Immature natural killer cell (primary cell): Measurements from ENCODE around the gene HAGH. TPM values are rescaled to one million over a fixed set of nuclear protein-coding genes. Genes with fewer than 3 reads are reported as not detected.

Experiments used
- DNase-seq, 3 donors: peaks; one replicate each; pipeline ENCODE4 v3.0.0; 2022; ENCODE audit warnings: mixed read lengths in 1 of 3
- H3K27ac Mint-ChIP-seq, 6 donors: one replicate each; pipeline ENCODE4 v1.8.0; 2020; ENCODE audit warnings: mixed read lengths in 6 of 6, mild to moderate bottlenecking in 5 of 6, inconsistent platforms in 4 of 6, moderate library complexity in 3 of 6
- H3K27me3 Mint-ChIP-seq, 3 donors: one replicate each; pipeline ENCODE4 v1.8.0; 2020 to 2021; ENCODE audit warnings: low read depth in 3 of 3, mild to moderate bottlenecking in 3 of 3, mixed read lengths in 3 of 3, moderate library complexity in 3 of 3, inconsistent platforms in 1 of 3
- H3K36me3 Mint-ChIP-seq, 3 donors: one replicate each; pipeline ENCODE4 v1.8.0; 2020; ENCODE audit warnings: mixed read lengths in 3 of 3, inconsistent platforms in 2 of 3, mild to moderate bottlenecking in 2 of 3
- H3K4me1 Mint-ChIP-seq, 2 donors: one replicate each; pipeline ENCODE4 v1.8.0; 2020; ENCODE audit warnings: inconsistent platforms in 2 of 2, mild to moderate bottlenecking in 2 of 2, mixed read lengths in 2 of 2, moderate library complexity in 1 of 2
- H3K4me3 Mint-ChIP-seq, 5 donors: one replicate each; pipeline ENCODE4 v1.8.0; 2020; ENCODE audit warnings: mild to moderate bottlenecking in 5 of 5, mixed read lengths in 5 of 5, inconsistent platforms in 3 of 5, moderate library complexity in 3 of 5
- H3K9me3 Mint-ChIP-seq, 6 donors: one replicate each; pipeline ENCODE4 v1.8.0; 2020; ENCODE audit warnings: mild to moderate bottlenecking in 6 of 6, mixed read lengths in 6 of 6, inconsistent platforms in 4 of 6, moderate library complexity in 3 of 6
- polyA plus RNA-seq, 3 donors: library from polyadenylated mRNA; unstranded; fragments of 300-500 nt; fragmentation: Illumina TruSeq; gene quantifications; one replicate each; pipeline ENCODE4 v1.2.3, GENCODE V29; 2021

HAGH gene
- polyA plus RNA-seq, 3 donors from 2014 or later: 53.0 to 54.7 (median 54.3) TPM

DNA sequence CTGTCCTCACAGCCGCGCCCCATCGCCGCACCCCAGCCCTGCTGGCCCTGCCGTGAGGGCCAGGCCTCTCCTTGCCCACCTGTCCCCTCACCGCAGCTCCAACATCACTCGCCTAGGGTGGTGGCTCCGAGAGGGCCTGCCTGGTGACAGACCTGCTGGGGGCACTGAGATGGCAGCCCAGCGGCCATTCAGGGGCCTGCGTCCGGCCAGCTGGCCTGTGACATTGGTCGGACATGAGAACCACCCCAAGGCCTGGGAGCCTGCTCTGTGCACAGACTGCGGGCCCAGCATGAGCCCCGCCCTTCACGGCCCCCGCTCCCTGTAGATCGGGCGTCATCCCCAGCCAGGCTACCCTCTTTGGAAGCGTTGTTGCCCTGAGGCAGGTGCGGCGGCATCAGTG is 67.1 kb downstream of the HAGH start:
- Mint-ChIP-seq H3K36me3 (peaks cover 0 to 15% (median 0%) of the 10 kb centered on the region in 3 donors), H3K4me1 (peaks cover 6 to 9% of the 10 kb centered on the region in 2 donors), H3K9me3 (no peaks in the 10 kb centered on the region), H3K27me3 (peaks cover 0 to 2% (median 1%) of the 10 kb centered on the region in 3 donors), H3K27ac (no peak overlapping the region), H3K4me3 (no peak overlapping the region)
- no peak for DNase-seq

DNA sequence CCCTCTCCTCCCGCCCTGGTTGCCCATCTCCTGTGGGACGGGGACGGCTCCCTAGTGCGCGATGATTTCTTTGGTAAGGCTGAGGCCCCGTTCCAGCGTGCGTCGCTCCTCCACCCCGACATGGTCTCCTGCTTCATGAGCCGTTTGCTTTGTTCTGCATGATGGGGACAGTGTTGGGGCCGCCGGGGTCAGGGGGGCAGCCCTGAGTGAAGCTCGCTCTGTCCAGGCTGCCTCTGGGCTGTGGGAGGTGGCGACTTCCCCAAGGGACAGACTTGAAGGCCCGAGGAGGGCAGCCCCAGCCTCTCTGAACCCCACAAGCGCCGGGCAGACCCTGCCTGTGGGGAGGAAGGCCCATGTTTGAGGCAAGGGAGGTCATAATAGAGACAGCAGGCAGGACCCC is 67.7 kb downstream of the HAGH start:
- DNase-seq: no peak

DNA sequence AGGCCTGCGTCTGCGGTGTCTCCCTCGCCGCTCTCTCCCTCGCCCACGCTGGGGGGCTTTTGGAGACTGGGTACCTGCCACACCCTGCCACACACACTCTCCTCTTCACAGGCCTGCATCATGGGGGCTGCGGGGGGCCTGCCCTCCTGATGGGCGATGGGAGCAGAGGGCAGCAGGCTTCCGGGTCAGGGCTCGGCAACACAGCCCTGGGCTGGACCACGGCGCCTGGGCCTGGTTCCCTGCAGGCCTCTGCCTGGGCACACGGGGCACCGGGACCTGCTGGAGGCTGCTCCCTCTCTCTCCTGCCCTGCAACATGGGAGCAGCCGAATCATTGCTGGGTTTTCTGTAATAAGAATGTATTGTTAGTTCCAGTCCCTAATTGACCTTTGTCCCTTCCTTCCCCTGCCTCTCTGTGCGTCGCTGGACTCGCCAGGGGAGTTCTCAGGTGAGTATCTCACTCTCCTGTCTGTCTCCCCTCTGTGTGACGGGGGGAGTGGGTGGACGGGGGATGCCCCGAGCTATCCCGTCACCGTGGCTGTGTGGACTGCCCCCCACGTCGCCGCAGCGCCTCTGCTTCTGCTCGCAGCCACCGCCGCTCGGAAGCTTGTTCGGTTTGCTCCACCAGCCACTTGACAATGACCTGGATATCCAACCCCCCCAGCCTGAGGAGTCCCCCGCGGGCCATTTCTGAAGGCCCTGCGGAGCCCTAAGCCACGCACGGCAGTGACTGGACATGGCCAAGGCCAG is 68.7 kb downstream of the HAGH start:
- no peak for DNase-seq
- H3K27me3 Mint-ChIP-seq: peaks cover 0 to 2% (median 0%) of the 10 kb centered on the region in 3 donors
- no peak overlapping the region for H3K4me3 Mint-ChIP-seq
- no peak overlapping the region for H3K27ac Mint-ChIP-seq
- no peaks in the 10 kb centered on the region for H3K9me3 Mint-ChIP-seq
- H3K36me3 Mint-ChIP-seq: peaks cover 0 to 16% (median 0%) of the 10 kb centered on the region in 3 donors
- peaks cover 6 to 9% of the 10 kb centered on the region in 2 donors for H3K4me1 Mint-ChIP-seq

More for the DNA sequence above, 67.7 kb downstream of the HAGH start:
- no peaks in the 10 kb centered on the region for H3K9me3 Mint-ChIP-seq
- no peak overlapping the region for H3K4me3 Mint-ChIP-seq
- no peak overlapping the region for H3K27ac Mint-ChIP-seq
- H3K27me3 Mint-ChIP-seq: peaks cover 0 to 2% (median 1%) of the 10 kb centered on the region in 3 donors
- H3K36me3 Mint-ChIP-seq: peaks cover 0 to 15% (median 0%) of the 10 kb centered on the region in 3 donors
- H3K4me1 Mint-ChIP-seq: peaks cover 6 to 9% of the 10 kb centered on the region in 2 donors

Other genes starting within 250 kb of the HAGH start
- 1 to 10 TPM in 2 of 3 donors, not detected in 1; 1.5 to 2.0 TPM for gene IFT140, start 214.8 kb downstream of the HAGH start, polyA plus RNA-seq
- gene CRAMP1, start 214.5 kb downstream of the HAGH start, polyA plus RNA-seq: 10 to 100 TPM in 1 of 3 donors, 1 to 10 TPM in 2; 1.4 to 11.5 (median 2.8) TPM
- gene JPT2, start 148.5 kb downstream of the HAGH start, polyA plus RNA-seq: 10 to 100 TPM in 1 of 3 donors, 1 to 10 TPM in 2; 7.9 to 14.0 (median 8.3) TPM
- 1 to 10 TPM in 1 of 3 donors, under 1 TPM in 2; 0.55 to 3.8 (median 0.57) TPM for gene MAPK8IP3, start 120.6 kb downstream of the HAGH start, polyA plus RNA-seq
- 10 to 100 TPM; 49.4 to 96.9 (median 82.4) TPM for gene NME3, start 55.3 kb downstream of the HAGH start, polyA plus RNA-seq
- gene EME2, start 54.0 kb downstream of the HAGH start, polyA plus RNA-seq: 1 to 10 TPM in 2 of 3 donors, under 1 TPM in 1; 0.79 to 2.2 (median 1.0) TPM
- 100 to 1,000 TPM; 111 to 139 (median 139) TPM for gene MRPS34, start 53.7 kb downstream of the HAGH start, polyA plus RNA-seq
- 10 to 100 TPM; 68.3 to 80.4 (median 77.6) TPM for gene SPSB3, start 44.3 kb downstream of the HAGH start, polyA plus RNA-seq
- gene NUBP2, start 43.9 kb downstream of the HAGH start, polyA plus RNA-seq: 100 to 1,000 TPM; 106 to 151 (median 127) TPM
- not detected for gene IGFALS, start 33.1 kb downstream of the HAGH start, polyA plus RNA-seq
- gene FAHD1, start 381 bp upstream of the HAGH start, polyA plus RNA-seq: 10 to 100 TPM; 22.7 to 35.4 (median 24.8) TPM
- gene MEIOB, start 45.3 kb upstream of the HAGH start, polyA plus RNA-seq: not detected
- gene HS3ST6, start 91.6 kb upstream of the HAGH start, polyA plus RNA-seq: not detected
- 10 to 100 TPM; 34.0 to 66.5 (median 47.0) TPM for gene MSRB1, start 116.4 kb upstream of the HAGH start, polyA plus RNA-seq
- not detected for gene RPL3L, start 127.9 kb upstream of the HAGH start, polyA plus RNA-seq
- gene NDUFB10, start 132.7 kb upstream of the HAGH start, polyA plus RNA-seq: 100 to 1,000 TPM; 201 to 232 (median 203) TPM
- gene RPS2, start 138.0 kb upstream of the HAGH start, polyA plus RNA-seq: 1,000 to 10,000 TPM; 2,221 to 2,989 (median 2,668) TPM
- gene RNF151, start 140.0 kb upstream of the HAGH start, polyA plus RNA-seq: not detected
- gene TBL3, start 145.2 kb upstream of the HAGH start, polyA plus RNA-seq: 10 to 100 TPM; 34.4 to 66.1 (median 59.8) TPM
- under 1 TPM in 1 of 3 donors, not detected in 2; 0.17 TPM for gene NOXO1, start 154.6 kb upstream of the HAGH start, polyA plus RNA-seq
- 10 to 100 TPM; 38.4 to 52.0 (median 40.7) TPM for gene GFER, start 157.4 kb upstream of the HAGH start, polyA plus RNA-seq
- 1 to 10 TPM; 4.6 to 6.7 (median 6.4) TPM for gene SYNGR3, start 163.1 kb upstream of the HAGH start, polyA plus RNA-seq
- 10 to 100 TPM in 1 of 3 donors, 1 to 10 TPM in 2; 1.8 to 10.4 (median 2.9) TPM for gene ZNF598, start 183.0 kb upstream of the HAGH start, polyA plus RNA-seq
- gene NPW, start 193.0 kb upstream of the HAGH start, polyA plus RNA-seq: not detected
- 1 to 10 TPM in 1 of 3 donors, under 1 TPM in 1, not detected in 1; 0.54 to 1.4 TPM for gene NHERF2, start 200.1 kb upstream of the HAGH start, polyA plus RNA-seq
- gene NTHL1, start 221.0 kb upstream of the HAGH start, polyA plus RNA-seq: 10 to 100 TPM; 26.4 to 31.6 (median 29.7) TPM
- 10 to 100 TPM; 18.0 to 50.1 (median 29.1) TPM for gene TSC2, start 221.2 kb upstream of the HAGH start, polyA plus RNA-seq